ENCODE results near the gene CASK.
A peak's percentile ranks its signal among the peaks of the same experiment; 100 is the strongest.

Gene CASK

DNA sequence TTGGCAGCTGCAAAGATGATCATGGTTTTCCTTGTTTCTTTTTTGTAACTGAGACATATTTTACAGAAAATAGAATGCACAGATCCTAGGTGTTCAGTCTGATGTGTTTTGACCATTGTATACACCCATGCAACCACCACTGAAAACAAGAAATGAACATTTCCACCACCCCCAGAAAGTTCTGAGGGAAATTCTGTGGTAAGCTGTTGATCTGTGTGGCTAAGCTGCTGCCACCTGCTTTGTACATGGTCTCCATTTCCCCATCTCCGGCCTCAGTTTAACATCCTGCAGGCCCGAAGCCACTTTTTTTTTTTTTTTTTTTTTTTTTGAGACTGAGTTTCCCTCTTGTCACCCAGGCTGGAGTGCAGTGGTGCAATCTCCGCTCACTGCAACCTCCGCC, 411.0 kb downstream of the CASK start:
- Histone ChIP-seq H3K27me3 (peaks cover 31 to 72% (median 55%) of the 10 kb centered on the region in 11 experiments; a peak in 21 of 22 replicates), H3K4me1 (no peaks in the 10 kb centered on the region), H3K36me3 (no peaks in the 10 kb centered on the region), H3K9me3 (replicated peaks in 1 of 11) (no peaks in the 10 kb centered on the region), H3K9ac (no peak overlapping the region), H3K4me3 (no peak overlapping the region), H4K20me1 (peaks cover 0 to 7% (median 0%) of the 10 kb centered on the region in 11 experiments; a peak in 1 of 22 replicates), H3K4me2 (no peak overlapping the region), H3K27ac (no peak overlapping the region)
- no peak for TF ChIP-seq Cebpa-rat (IDR thresholded peaks at IDR 0.05)

DNA sequence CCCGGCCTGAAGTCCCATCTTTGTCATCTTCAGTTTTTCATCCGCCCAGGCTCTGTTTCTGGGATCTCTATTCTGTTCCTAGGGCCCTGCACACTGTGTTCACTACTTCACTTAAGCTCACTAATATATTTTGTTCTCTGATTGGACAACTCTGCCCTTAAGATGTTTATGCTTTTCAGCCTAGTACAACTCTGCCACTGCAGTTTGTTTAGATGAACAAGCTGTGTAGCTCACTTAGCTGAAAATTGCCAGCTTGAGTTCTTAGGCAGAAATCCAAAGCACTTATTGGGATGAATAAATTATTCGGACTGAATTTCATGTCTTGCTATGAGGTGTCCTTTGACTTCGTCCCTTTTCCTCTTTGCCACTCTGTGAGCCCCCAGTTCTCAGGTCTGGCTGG, 415.4 kb downstream of the CASK start:
- no peak overlapping the region for H3K27ac ChIP-seq
- no peaks in the 10 kb centered on the region for H3K36me3 ChIP-seq
- no peaks in the 10 kb centered on the region for H3K4me1 ChIP-seq
- H4K20me1 ChIP-seq, result no peaks in the 10 kb centered on the region
- no peaks in the 10 kb centered on the region for H3K9me3 ChIP-seq (replicated peaks in 1 of 11)
- H3K9ac ChIP-seq, result no peak overlapping the region
- no peak for TF ChIP-seq Cebpa-rat (IDR thresholded peaks at IDR 0.05)
- peaks cover 0 to 62% (median 33%) of the 10 kb centered on the region in 11 experiments; a peak in 20 of 22 replicates for H3K27me3 ChIP-seq
- no peak overlapping the region for H3K4me3 ChIP-seq
- H3K4me2 ChIP-seq, result no peak overlapping the region

DNA sequence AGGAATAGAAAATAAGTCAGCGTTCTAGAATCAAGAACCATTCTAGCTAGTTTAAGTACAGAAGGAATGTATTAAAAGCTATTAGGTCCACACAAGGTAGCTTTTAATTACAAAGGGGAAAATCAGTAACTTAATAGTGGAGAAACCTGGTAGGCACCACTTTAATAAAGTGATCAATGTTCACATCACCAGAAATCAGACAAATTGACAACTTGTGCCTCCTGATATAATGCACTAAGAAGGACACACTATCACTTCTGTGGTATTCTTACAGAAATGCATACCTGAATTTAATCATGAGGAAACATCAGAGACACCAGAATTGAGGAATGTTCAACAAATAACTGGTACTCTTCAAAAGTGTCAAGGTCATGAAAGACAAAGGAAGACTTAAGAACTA, 421.4 kb downstream of the CASK start:
- Histone ChIP-seq H3K36me3 (no peaks in the 10 kb centered on the region), H3K4me1 (no peaks in the 10 kb centered on the region), H3K4me2 (no peak overlapping the region), H3K27me3 (peaks cover 17 to 72% (median 44%) of the 10 kb centered on the region in 11 experiments; a peak in 21 of 22 replicates), H3K9ac (no peak overlapping the region), H4K20me1 (no peaks in the 10 kb centered on the region), H3K27ac (no peak overlapping the region), H3K4me3 (no peak overlapping the region), H3K9me3 (replicated peaks in 1 of 11) (peaks cover 0 to 29% (median 13%) of the 10 kb centered on the region in 11 experiments; a peak in 17 of 22 replicates)
- TF ChIP-seq Cebpa-rat (IDR thresholded peaks at IDR 0.05), result no peak

DNA sequence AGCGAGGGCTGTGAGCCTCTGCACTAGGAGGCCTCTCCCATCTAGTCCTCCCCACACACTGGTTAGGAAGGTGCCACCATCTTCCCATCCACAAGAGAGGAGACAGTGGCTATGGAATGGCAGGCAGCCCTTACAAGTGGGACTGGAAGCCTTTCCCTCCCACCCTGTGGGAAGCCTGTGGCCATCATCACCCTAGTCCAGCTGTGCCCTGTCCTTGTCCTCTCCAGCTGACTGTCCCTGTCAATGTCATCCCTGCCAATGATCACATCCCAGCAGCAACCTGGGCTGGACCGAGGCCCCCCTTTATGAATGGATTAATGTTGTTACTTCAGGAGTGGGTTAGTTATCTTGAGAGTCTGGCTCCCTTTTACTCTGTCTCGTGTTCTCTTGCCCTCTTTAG, 423.4 kb downstream of the CASK start:
- Histone ChIP-seq H3K4me1 (no peaks in the 10 kb centered on the region), H4K20me1 (no peaks in the 10 kb centered on the region)

DNA sequence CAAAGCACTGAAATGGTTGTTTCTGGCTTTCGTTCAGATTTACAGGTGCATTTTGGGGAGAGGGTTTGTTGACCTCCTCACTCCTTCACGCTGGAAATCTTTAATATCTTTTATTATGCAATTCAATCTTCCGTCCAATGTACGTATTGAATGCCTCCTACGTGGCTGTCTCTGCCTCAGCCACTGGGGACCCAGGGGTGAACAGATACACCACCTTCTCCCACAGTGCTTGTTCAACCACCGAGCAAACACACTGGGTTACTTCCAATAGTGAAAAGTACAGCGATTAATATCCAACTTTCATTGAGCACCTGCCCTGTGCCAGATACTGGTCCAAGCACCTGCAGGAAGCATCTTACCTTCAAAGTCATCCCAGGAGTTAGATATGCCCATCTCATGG, 424.2 kb downstream of the CASK start:
- Histone ChIP-seq H3K4me3 (no peak overlapping the region), H3K27ac (no peak overlapping the region), H3K4me1 (no peaks in the 10 kb centered on the region), H4K20me1 (no peaks in the 10 kb centered on the region), H3K4me2 (no peak overlapping the region), H3K27me3 (peaks cover 14 to 64% (median 32%) of the 10 kb centered on the region in 11 experiments), H3K9me3 (replicated peaks in 1 of 11) (peaks cover 0 to 29% (median 13%) of the 10 kb centered on the region in 11 experiments; a peak in 17 of 22 replicates), H3K36me3 (no peaks in the 10 kb centered on the region), H3K9ac (no peak overlapping the region)
- no peak for TF ChIP-seq Cebpa-rat (IDR thresholded peaks at IDR 0.05)

More for the DNA sequence above, 423.4 kb downstream of the CASK start:
- Histone ChIP-seq H3K4me2 (no peak overlapping the region), H3K9ac (no peak overlapping the region), H3K9me3 (replicated peaks in 1 of 11) (peaks cover 0 to 29% (median 13%) of the 10 kb centered on the region in 11 experiments; a peak in 17 of 22 replicates), H3K27me3 (peaks cover 14 to 70% (median 38%) of the 10 kb centered on the region in 11 experiments), H3K27ac (no peak overlapping the region), H3K4me3 (no peak overlapping the region), H3K36me3 (no peaks in the 10 kb centered on the region)
- no peak for TF ChIP-seq Cebpa-rat (IDR thresholded peaks at IDR 0.05)

DNA sequence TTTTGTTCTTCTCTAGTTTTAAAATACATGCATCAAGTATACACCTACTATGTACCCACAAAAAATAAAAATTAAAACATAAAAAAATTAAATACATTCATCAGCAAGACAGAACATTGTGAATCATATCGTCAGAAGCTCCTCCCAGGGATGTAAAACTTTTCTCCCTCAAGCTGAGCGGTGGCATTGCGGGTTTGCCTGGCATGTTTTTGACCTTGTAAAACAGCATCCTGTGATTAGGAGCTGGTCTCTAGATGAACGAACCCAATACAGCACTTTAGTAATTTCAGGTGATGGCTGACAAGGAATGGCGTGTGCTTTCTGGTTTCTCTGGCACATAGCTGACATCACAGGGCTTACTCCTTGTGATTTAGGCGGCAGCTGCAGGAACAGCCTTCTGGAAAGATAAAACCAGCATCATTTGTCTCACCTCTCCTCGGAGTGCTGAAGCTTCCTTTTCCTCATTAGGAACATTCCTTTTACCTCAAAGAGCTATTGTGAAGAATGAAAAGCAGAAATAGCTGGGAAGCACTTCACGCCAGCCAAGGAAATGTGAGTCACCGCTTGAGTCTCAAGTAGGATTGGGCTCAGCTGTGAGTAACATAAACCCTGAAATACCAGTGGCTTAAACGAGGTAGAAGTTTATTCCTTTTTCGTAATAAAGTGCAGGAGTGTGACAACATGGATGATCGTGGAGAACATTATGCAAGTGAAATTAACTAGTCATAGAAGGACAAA, 431.9 kb downstream of the CASK start:
- peak overlapping the region in 5 of 11 experiments; percentile 0 to 51 (median 24); a peak in 5 of 22 replicates for H3K4me2 ChIP-seq
- H3K9me3 ChIP-seq (replicated peaks in 1 of 11), result peaks cover 0 to 14% (median 12%) of the 10 kb centered on the region in 11 experiments; a peak in 14 of 22 replicates
- H3K4me3 ChIP-seq, result no peak overlapping the region
- no peaks in the 10 kb centered on the region for H3K36me3 ChIP-seq
- H3K4me1 ChIP-seq, result peaks cover 0 to 11% (median 0%) of the 10 kb centered on the region in 10 experiments; a peak in 7 of 20 replicates
- no peaks in the 10 kb centered on the region for H4K20me1 ChIP-seq
- H3K27ac ChIP-seq, result peak overlapping the region in 2 of 11 experiments; percentile 6 to 29; a peak in 1 of 22 replicates
- TF ChIP-seq Cebpa-rat (IDR thresholded peaks at IDR 0.05), result no peak
- no peak overlapping the region for H3K9ac ChIP-seq
- peaks cover 0 to 39% (median 12%) of the 10 kb centered on the region in 11 experiments; a peak in 17 of 22 replicates for H3K27me3 ChIP-seq

DNA sequence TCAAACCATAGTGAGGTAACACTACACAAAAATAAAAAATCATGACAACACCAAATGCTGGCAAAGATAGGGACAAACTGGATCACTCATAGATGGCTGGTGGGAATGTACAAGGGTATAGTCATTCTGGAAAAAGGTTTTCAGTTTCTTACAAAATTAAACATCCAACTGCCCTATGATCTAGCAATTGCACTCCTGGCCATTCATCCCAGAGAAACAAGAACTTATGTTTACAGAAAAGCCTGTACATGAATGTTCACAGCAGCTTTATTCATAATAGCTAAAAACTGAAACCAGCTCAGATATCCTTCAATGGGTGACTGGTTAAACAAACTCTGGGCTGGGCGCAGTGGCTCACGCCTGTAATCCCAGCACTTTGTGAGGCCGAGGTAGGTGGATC, 432.9 kb downstream of the CASK start:
- TF ChIP-seq Cebpa-rat (IDR thresholded peaks at IDR 0.05), result no peak
- H3K9me3 ChIP-seq (replicated peaks in 1 of 11), result peaks cover 0 to 17% (median 12%) of the 10 kb centered on the region in 11 experiments; a peak in 14 of 22 replicates
- H3K9ac ChIP-seq, result no peak overlapping the region
- no peak overlapping the region for H3K27ac ChIP-seq
- no peak overlapping the region for H3K4me2 ChIP-seq
- H3K4me1 ChIP-seq, result peaks cover 0 to 11% (median 0%) of the 10 kb centered on the region in 10 experiments; a peak in 7 of 20 replicates
- no peaks in the 10 kb centered on the region for H4K20me1 ChIP-seq
- no peak overlapping the region for H3K4me3 ChIP-seq
- peaks cover 0 to 35% (median 12%) of the 10 kb centered on the region in 11 experiments; a peak in 15 of 22 replicates for H3K27me3 ChIP-seq
- H3K36me3 ChIP-seq, result no peaks in the 10 kb centered on the region

DNA sequence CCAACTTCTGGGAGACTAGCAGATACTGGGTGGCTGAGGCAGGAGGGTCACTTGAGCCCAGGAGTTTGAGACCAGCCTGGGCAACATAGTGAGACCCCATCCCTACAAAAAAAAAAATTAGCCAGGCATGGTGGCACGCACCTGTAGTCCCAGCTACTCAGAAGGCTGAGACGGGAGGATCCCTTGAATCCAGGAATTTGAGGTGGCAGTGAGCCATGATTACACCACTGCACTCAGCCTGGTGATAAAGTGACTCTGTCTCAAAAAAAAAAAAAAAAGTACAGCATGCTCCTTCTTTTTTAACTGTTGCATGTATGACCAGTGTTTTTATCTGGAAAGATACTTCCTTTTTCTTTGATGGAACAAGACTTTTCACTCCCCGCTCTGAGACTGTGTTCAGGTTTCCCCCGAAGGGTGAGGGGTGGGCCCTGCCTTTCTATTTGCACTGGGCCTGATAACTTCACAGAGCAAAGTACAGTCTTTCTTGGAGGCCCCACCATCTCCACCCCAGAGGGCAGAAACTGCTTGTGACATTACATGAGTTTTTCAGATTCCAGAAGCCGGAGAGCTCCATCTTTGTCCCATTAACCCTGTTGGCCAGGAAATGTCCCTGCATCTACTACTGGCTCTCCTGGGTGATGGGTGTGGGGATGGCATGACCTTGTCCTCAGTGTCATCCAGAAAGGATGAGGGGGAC, 441.1 kb downstream of the CASK start:
- Histone ChIP-seq H3K4me3 (no peak overlapping the region), H3K27ac (no peak overlapping the region), H3K36me3 (no peaks in the 10 kb centered on the region), H3K9me3 (replicated peaks in 1 of 11) (peaks cover 10 to 26% (median 18%) of the 10 kb centered on the region in 11 experiments; a peak in 20 of 22 replicates), H3K9ac (no peak overlapping the region), H3K27me3 (peaks cover 0 to 33% (median 17%) of the 10 kb centered on the region in 11 experiments; a peak in 14 of 22 replicates), H4K20me1 (no peaks in the 10 kb centered on the region), H3K4me1 (no peaks in the 10 kb centered on the region), H3K4me2 (no peak overlapping the region)
- TF ChIP-seq Cebpa-rat (IDR thresholded peaks at IDR 0.05), result no peak
